GM12878 (cell line): Measurements from ENCODE around the gene MDC1. TPM values are rescaled to one million over a fixed set of nuclear protein-coding genes. Genes with fewer than 3 reads are reported as not detected.

Source experiments
- CEBPZ ChIP-seq: fragments of 150-350 bp; IDR thresholded peaks from 2 replicates; pipeline ENCODE4 v1.6.1; 2016; ENCODE audit warnings: low read depth, low read length
- CUX1 ChIP-seq: IDR thresholded peaks from 2 replicates; pipeline ENCODE4 v1.6.1; 2012; ENCODE audit warnings: improper control_type of control experiment, low read depth, low read length; ENCODE audit not compliant: insufficient replicate concordance
- FOXM1 ChIP-seq: IDR thresholded peaks from 2 replicates; pipeline ENCODE4 v1.6.1; 2012; ENCODE audit warnings: low read depth, mild to moderate bottlenecking, inconsistent platforms, low read length, moderate library complexity
- HCFC1 ChIP-seq: fragments of 150-350 bp; IDR thresholded peaks from 2 replicates; pipeline ENCODE4 v1.6.1; 2014; ENCODE audit warnings: low read length
- MTA2 ChIP-seq: fragments of 450-650 bp; IDR thresholded peaks from 2 replicates; pipeline ENCODE4 v1.6.1; 2016; ENCODE audit warnings: low read depth, mild to moderate bottlenecking, moderate library complexity
- MTA3 ChIP-seq: IDR thresholded peaks from 2 replicates; pipeline ENCODE4 v1.6.1; 2012; ENCODE audit warnings: low read length, inconsistent platforms, borderline replicate concordance
- MYB ChIP-seq: fragments of 150-350 bp; IDR thresholded peaks from 2 replicates; pipeline ENCODE4 v1.6.1; 2014; ENCODE audit warnings: mild to moderate bottlenecking, low read depth, low read length, borderline replicate concordance
- NBN ChIP-seq: fragments of 450-650 bp; IDR thresholded peaks from 2 replicates; pipeline ENCODE4 v1.6.1; 2016
- RCOR1 ChIP-seq: conservative IDR thresholded peaks from 2 replicates; pipeline ENCODE4 v1.6.1; 2012; ENCODE audit warnings: low read depth, low read length, improper control_type of control experiment
- TBL1XR1 ChIP-seq: IDR thresholded peaks from 2 replicates; pipeline ENCODE4 v1.6.1; 2012; ENCODE audit warnings: low read depth, low read length, improper control_type of control experiment
- ZNF24 ChIP-seq: fragments of 450-650 bp; IDR thresholded peaks from 2 replicates; pipeline ENCODE4 v1.6.1; 2017; ENCODE audit warnings: antibody characterized with exemption, mild to moderate bottlenecking
- ZNF384 ChIP-seq: IDR thresholded peaks from 2 replicates; pipeline ENCODE4 v1.6.1; 2012; ENCODE audit warnings: low read depth, mild to moderate bottlenecking, low read length, improper control_type of control experiment, borderline replicate concordance
- polyA plus RNA-seq, 11 experiments: library from polyadenylated mRNA; depleted of rRNA in 4 of 11; unstranded in 6 of 11; stranded (reverse) in 5 of 11; fragments of >200 nt; fragmentation: Nextera tagmentation in 4 of 11; fragmentation: Illumina TruSeq in 1 of 11; extraction: Ambion mirVana in 4 of 11; extraction: Trizol in 1 of 11; gene quantifications; 1 replicate in 1 of 11; 2 replicates in 10 of 11; pipeline versions ENCODE4 v1.2.1 to v1.2.3, GENCODE V29; 2011 to 2016; ENCODE audit warnings: inconsistent platforms in 2 of 11, missing spikeins in 2 of 11, low read depth in 1 of 11
- total RNA-seq, 4 experiments: library from RNA; depleted of rRNA in 3 of 4; stranded (reverse); fragments of >200 nt in 3 of 4; fragmentation: Illumina TruSeq in 1 of 4; extraction: Trizol in 1 of 4; gene quantifications; 2 replicates each; pipeline versions ENCODE4 v1.2.1 to v1.2.3, GENCODE V29; 2013 to 2021

MDC1 gene
- total and polyA plus RNA-seq, 10 of the 15 experiments (the other 5 are each of a cell fraction or from before 2014, with no cell fraction given): 5.1 to 62.5 (median 22.4) TPM

- no peak for TF ChIP-seq CUX1
- no peak for TF ChIP-seq MTA3
- TF ChIP-seq RCOR1: no peak
- 0 out of 2 replicates have a peak, but pooled peaks have one; percentile 49 for TF ChIP-seq NBN
- TF ChIP-seq CEBPZ: no peak
- no peak; the same call in 1 of the 2 replicates for TF ChIP-seq HCFC1
- TF ChIP-seq FOXM1: no peak
- no peak for TF ChIP-seq MYB
- TF ChIP-seq MTA2: no peak
- TF ChIP-seq ZNF384: peak; percentile 78
- TF ChIP-seq TBL1XR1: no peak
- no peak for TF ChIP-seq ZNF24
These were observed 4.3 kb upstream of the MDC1 start (continued) for GRCh38 chr6:30721198-30722024.
